Measurements from ENCODE around the gene TDG.

DNA sequence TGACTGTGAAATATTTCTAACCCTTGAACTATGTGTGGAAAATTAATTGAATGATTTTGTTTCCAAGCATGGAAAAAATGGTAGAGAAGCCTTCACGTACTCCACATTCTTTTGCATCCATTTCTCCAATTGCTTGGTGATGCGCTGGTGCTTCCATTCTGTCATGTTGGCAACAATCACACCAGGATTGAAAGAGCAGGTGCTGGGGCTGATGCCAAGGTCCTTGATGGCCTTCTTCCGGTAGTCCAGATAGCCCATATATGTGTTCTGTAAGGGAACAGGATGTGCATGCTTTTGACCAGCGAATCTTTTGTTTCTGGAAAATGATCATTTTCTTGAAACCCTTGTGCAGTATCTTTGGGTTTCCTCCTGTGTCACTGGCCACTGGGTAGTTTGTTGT lies 28.6 kb downstream of the TDG start:
- TF ChIP-seq FOXJ3 (CRISPR knock-in tag; IDR thresholded peaks at IDR 0.05; ENCODE audit: borderline replicate concordance) = no peak
- no peak for TF ChIP-seq SP1 (CRISPR knock-in tag; conservative IDR thresholded peaks at IDR 0.05)
- TF ChIP-seq, protein P1, sequence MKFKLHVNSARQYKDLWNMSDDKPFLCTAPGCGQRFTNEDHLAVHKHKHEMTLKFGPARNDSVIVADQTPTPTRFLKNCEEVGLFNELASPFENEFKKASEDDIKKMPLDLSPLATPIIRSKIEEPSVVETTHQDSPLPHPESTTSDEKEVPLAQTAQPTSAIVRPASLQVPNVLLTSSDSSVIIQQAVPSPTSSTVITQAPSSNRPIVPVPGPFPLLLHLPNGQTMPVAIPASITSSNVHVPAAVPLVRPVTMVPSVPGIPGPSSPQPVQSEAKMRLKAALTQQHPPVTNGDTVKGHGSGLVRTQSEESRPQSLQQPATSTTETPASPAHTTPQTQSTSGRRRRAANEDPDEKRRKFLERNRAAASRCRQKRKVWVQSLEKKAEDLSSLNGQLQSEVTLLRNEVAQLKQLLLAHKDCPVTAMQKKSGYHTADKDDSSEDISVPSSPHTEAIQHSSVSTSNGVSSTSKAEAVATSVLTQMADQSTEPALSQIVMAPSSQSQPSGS (CRISPR knock-in tag; IDR thresholded peaks at IDR 0.05; ENCODE audit: borderline replicate concordance, low read depth) = no peak
- TF ChIP-seq, protein P2, sequence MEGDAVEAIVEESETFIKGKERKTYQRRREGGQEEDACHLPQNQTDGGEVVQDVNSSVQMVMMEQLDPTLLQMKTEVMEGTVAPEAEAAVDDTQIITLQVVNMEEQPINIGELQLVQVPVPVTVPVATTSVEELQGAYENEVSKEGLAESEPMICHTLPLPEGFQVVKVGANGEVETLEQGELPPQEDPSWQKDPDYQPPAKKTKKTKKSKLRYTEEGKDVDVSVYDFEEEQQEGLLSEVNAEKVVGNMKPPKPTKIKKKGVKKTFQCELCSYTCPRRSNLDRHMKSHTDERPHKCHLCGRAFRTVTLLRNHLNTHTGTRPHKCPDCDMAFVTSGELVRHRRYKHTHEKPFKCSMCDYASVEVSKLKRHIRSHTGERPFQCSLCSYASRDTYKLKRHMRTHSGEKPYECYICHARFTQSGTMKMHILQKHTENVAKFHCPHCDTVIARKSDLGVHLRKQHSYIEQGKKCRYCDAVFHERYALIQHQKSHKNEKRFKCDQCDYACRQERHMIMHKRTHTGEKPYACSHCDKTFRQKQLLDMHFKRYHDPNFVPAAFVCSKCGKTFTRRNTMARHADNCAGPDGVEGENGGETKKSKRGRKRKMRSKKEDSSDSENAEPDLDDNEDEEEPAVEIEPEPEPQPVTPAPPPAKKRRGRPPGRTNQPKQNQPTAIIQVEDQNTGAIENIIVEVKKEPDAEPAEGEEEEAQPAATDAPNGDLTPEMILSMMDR (IDR thresholded peaks at IDR 0.05) = no peak
- no peak for TF ChIP-seq NR2C2 (CRISPR knock-in tag; IDR thresholded peaks at IDR 0.05)
- TF ChIP-seq ZNF138 (CRISPR knock-in tag; conservative IDR thresholded peaks at IDR 0.05) = no peak
- TF ChIP-seq, protein P3, sequence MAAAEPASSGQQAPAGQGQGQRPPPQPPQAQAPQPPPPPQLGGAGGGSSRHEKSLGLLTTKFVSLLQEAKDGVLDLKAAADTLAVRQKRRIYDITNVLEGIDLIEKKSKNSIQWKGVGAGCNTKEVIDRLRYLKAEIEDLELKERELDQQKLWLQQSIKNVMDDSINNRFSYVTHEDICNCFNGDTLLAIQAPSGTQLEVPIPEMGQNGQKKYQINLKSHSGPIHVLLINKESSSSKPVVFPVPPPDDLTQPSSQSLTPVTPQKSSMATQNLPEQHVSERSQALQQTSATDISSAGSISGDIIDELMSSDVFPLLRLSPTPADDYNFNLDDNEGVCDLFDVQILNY (CRISPR knock-in tag; IDR thresholded peaks at IDR 0.05) = no peak
- TF ChIP-seq, protein P4, sequence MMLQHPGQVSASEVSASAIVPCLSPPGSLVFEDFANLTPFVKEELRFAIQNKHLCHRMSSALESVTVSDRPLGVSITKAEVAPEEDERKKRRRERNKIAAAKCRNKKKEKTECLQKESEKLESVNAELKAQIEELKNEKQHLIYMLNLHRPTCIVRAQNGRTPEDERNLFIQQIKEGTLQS (CRISPR knock-in tag; conservative IDR thresholded peaks at IDR 0.05) = no peak
- TF ChIP-seq, protein P5, sequence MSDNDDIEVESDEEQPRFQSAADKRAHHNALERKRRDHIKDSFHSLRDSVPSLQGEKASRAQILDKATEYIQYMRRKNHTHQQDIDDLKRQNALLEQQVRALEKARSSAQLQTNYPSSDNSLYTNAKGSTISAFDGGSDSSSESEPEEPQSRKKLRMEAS (CRISPR knock-in tag; IDR thresholded peaks at IDR 0.05) = no peak
- no peak for TF ChIP-seq FOXK1 (CRISPR knock-in tag; IDR thresholded peaks at IDR 0.05)
- TF ChIP-seq, protein P6, sequence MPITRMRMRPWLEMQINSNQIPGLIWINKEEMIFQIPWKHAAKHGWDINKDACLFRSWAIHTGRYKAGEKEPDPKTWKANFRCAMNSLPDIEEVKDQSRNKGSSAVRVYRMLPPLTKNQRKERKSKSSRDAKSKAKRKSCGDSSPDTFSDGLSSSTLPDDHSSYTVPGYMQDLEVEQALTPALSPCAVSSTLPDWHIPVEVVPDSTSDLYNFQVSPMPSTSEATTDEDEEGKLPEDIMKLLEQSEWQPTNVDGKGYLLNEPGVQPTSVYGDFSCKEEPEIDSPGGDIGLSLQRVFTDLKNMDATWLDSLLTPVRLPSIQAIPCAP (CRISPR knock-in tag; IDR thresholded peaks at IDR 0.05) = no peak
